Muscle of back (tissue), 11 donors: ENCODE data around the gene AMOTL2. TPM values are rescaled to one million over a fixed set of nuclear protein-coding genes. Genes with fewer than 3 reads are reported as not detected.
A peak's percentile ranks its signal among the peaks of the same experiment; 100 is the strongest.

Experiments used
- DNase-seq, 3 donors: peaks; one replicate each; pipeline versions ENCODE4 v3.0.0 to v3.0.0-alpha.2; 2013
- polyA plus RNA-seq, 10 donors: library from polyadenylated mRNA; unstranded; fragments of 120-200 nt; gene quantifications; one replicate each; pipeline ENCODE4 v1.2.1, GENCODE V29; 2013; ENCODE audit not compliant: insufficient read length in 10 of 10

Gene AMOTL2
- polyA plus RNA-seq, 10 donors, result 38.0 to 66.8 (median 54.0) TPM

- DNase-seq, result no peak
Observed at GRCh38 chr3:134317106-134317947, 56.9 kb downstream of the AMOTL2 start.

GRCh38 chr3:134315286-134316106 is 58.8 kb downstream of the AMOTL2 start:
- peak in 2 of 3 donors; percentile 69 to 88 for DNase-seq

GRCh38 chr3:134314588-134315285 is 59.5 kb downstream of the AMOTL2 start:
- no peak for DNase-seq

GRCh38 chr3:134313847-134314587 is 60.2 kb downstream of the AMOTL2 start:
- DNase-seq, result no peak

GRCh38 chr3:134312873-134313846 is 61.1 kb downstream of the AMOTL2 start:
- peak in 2 of 3 donors; percentile 85 to 91 for DNase-seq

GRCh38 chr3:134312072-134312872 is 62.0 kb downstream of the AMOTL2 start:
- DNase-seq, result peak in 1 of 3 donors; percentile 74

GRCh38 chr3:134311693-134312071 is 62.6 kb downstream of the AMOTL2 start:
- no peak for DNase-seq

- DNase-seq, result no peak
Observed at GRCh38 chr3:134311265-134311664, 63.0 kb downstream of the AMOTL2 start.

GRCh38 chr3:134309987-134310700 is 64.1 kb downstream of the AMOTL2 start:
- DNase-seq, result no peak

- peak; percentile 88 to 94 (median 89) for DNase-seq
Observed at GRCh38 chr3:134308350-134308891, 65.8 kb downstream of the AMOTL2 start.

GRCh38 chr3:134307425-134307824 is 66.8 kb downstream of the AMOTL2 start:
- no peak for DNase-seq

- no peak for DNase-seq
Observed at GRCh38 chr3:134306320-134306719, 67.9 kb downstream of the AMOTL2 start.

Other genes starting within 250 kb of the AMOTL2 start
- 10 to 100 TPM; 49.3 to 74.0 (median 61.0) TPM for gene RYK, start 123.6 kb downstream of the AMOTL2 start, polyA plus RNA-seq
- 10 to 100 TPM; 63.3 to 91.4 (median 74.2) TPM for gene ANAPC13, start 111.5 kb upstream of the AMOTL2 start, polyA plus RNA-seq
- 10 to 100 TPM; 30.9 to 39.6 (median 36.0) TPM for gene CEP63, start 111.6 kb upstream of the AMOTL2 start, polyA plus RNA-seq